ENCODE data around the gene INPP5A.

INPP5A gene

GRCh38 chr10:132664883-132665282, 127.3 kb downstream of the INPP5A start:
- no peak overlapping the region for H3K4me3 ChIP-seq (replicated peaks; ENCODE audit: insufficient read depth, low read length)
- no peaks in the 10 kb centered on the region for H3K27me3 ChIP-seq (ENCODE audit: insufficient read depth, poor library complexity, severe bottlenecking)
- H3K27ac ChIP-seq (replicated peaks): no peak overlapping the region
- TF ChIP-seq POLR2AphosphoS5 (IDR thresholded peaks at IDR 0.05; ENCODE audit: low read depth) (no peak), REST (IDR thresholded peaks at IDR 0.05; ENCODE audit: insufficient replicate concordance, low read depth) (no peak), GABPA (IDR thresholded peaks at IDR 0.05; ENCODE audit: low read depth) (no peak), CTCF (IDR thresholded peaks at IDR 0.05; ENCODE audit: insufficient read depth, low read length) (no peak), SPI1 (IDR thresholded peaks at IDR 0.05; ENCODE audit: borderline replicate concordance, low read depth) (no peak)
- DNase-seq (ENCODE audit: low read depth in 1 of 2, low spot score in 1 of 2): no peak

GRCh38 chr10:132665946-132666704, 128.5 kb downstream of the INPP5A start:
- TF ChIP-seq CTCF (IDR thresholded peaks at IDR 0.05; ENCODE audit: insufficient read depth, low read length) (no peak), SPI1 (IDR thresholded peaks at IDR 0.05; ENCODE audit: borderline replicate concordance, low read depth) (0 out of 2 replicates have a peak, but pooled peaks have one; percentile 34), REST (IDR thresholded peaks at IDR 0.05; ENCODE audit: insufficient replicate concordance, low read depth) (no peak), POLR2AphosphoS5 (IDR thresholded peaks at IDR 0.05; ENCODE audit: low read depth) (no peak)
- DNase-seq (ENCODE audit: low read depth in 1 of 2, low spot score in 1 of 2): peak; percentile 15 to 63
- H3K27ac ChIP-seq (replicated peaks): no peak overlapping the region
- H3K27me3 ChIP-seq (ENCODE audit: insufficient read depth, poor library complexity, severe bottlenecking): no peaks in the 10 kb centered on the region
- no peak overlapping the region for H3K4me3 ChIP-seq (replicated peaks; ENCODE audit: insufficient read depth, low read length)

GRCh38 chr10:132666705-132667341, 129.2 kb downstream of the INPP5A start:
- no peak for DNase-seq (ENCODE audit: low read depth in 1 of 2, low spot score in 1 of 2)
- no peaks in the 10 kb centered on the region for H3K27me3 ChIP-seq (ENCODE audit: insufficient read depth, poor library complexity, severe bottlenecking)
- no peak overlapping the region for H3K4me3 ChIP-seq (replicated peaks; ENCODE audit: insufficient read depth, low read length)
- no peak for TF ChIP-seq CTCF (IDR thresholded peaks at IDR 0.05; ENCODE audit: insufficient read depth, low read length)
- no peak for TF ChIP-seq REST (IDR thresholded peaks at IDR 0.05; ENCODE audit: insufficient replicate concordance, low read depth)
- TF ChIP-seq GABPA (IDR thresholded peaks at IDR 0.05; ENCODE audit: low read depth): no peak
- TF ChIP-seq SPI1 (IDR thresholded peaks at IDR 0.05; ENCODE audit: borderline replicate concordance, low read depth): no peak
- TF ChIP-seq POLR2AphosphoS5 (IDR thresholded peaks at IDR 0.05; ENCODE audit: low read depth): no peak
- H3K27ac ChIP-seq (replicated peaks): no peak overlapping the region
